Endothelial cell of umbilical vein (primary cell): ENCODE data around the gene PAPOLA. TPM values are rescaled to one million over a fixed set of nuclear protein-coding genes. Genes with fewer than 3 reads are reported as not detected.

Experiments used
- BruUV-seq: library from RNA; stranded (reverse); fragments of 400-500 nt; replicated peaks from 2 replicates; lab custom pipeline; 2021; lab: Mats Ljungman, UMichigan
- CTCF ChIA-PET: fragments of 300-600, 350-600 bp; sonication (Branson Sonifier 250); formaldehyde crosslinking; loops from one replicate; lab custom pipeline; 2021; ENCODE audit warnings: antibody characterized with exemption, inconsistent platforms; lab: Charles Lee
- POLR2A ChIA-PET: fragments of 300-600, 350-600 bp; sonication (Branson Sonifier 250); formaldehyde crosslinking; loops from one replicate; lab custom pipeline; 2021; ENCODE audit warnings: antibody characterized with exemption, inconsistent platforms; lab: Charles Lee
- DNase-seq: peaks from one replicate; pipeline ENCODE4 v3.0.0-alpha.2; 2011; ENCODE audit warnings: low read depth, low spot score
- FAIRE-seq: peaks from 2 replicates; lab custom pipeline; 2011; peaks lifted over from hg19 to GRCh38; lab: Jason Lieb, UNC
- H2AFZ ChIP-seq: 2 replicates; pipeline ENCODE4 v1.6.0; 2012; ENCODE audit warnings: low read depth, low read length, control low read depth, inconsistent platforms
- H3K27ac ChIP-seq: 2 replicates; pipeline ENCODE4 v1.5.1; 2011; ENCODE audit warnings: low read depth, mild to moderate bottlenecking, control low read depth, low read length, moderate library complexity; ENCODE audit not compliant: insufficient read depth
- H3K27me3 ChIP-seq, 2 experiments: 2 replicates each; pipeline versions ENCODE4 v1.6.0 to v1.6.1; 2011; ENCODE audit warnings: low read length in 2 of 2, mixed read lengths in 1 of 2; ENCODE audit not compliant: control insufficient read depth in 2 of 2, insufficient read depth in 2 of 2
- H3K36me3 ChIP-seq, 2 experiments: 2 replicates in 1 of 2; 3 replicates in 1 of 2; pipeline ENCODE4 v1.5.1; 2011; ENCODE audit warnings: low read length in 2 of 2, mild to moderate bottlenecking in 1 of 2, moderate library complexity in 1 of 2; ENCODE audit not compliant: control insufficient read depth in 2 of 2, insufficient read depth in 2 of 2; ENCODE audit errors: extremely low read depth in 1 of 2
- H3K4me1 ChIP-seq: 3 replicates; pipeline ENCODE4 v1.5.1; 2011; ENCODE audit warnings: mild to moderate bottlenecking, low read length; ENCODE audit not compliant: control insufficient read depth, insufficient read depth; ENCODE audit errors: extremely low read depth
- H3K4me2 ChIP-seq: 2 replicates; pipeline ENCODE4 v1.6.1; 2011; ENCODE audit warnings: low read length, control low read depth, mixed read lengths; ENCODE audit not compliant: insufficient read depth
- H3K4me3 ChIP-seq, 3 experiments: fragments of 200-600 bp in 1 of 3; sonication (generic), shearing (Covaris generic) in 1 of 3; replicated peaks in 1 of 3; 2 replicates each; pipeline ENCODE4 v1.5.1; 2011 to 2016; ENCODE audit warnings: control low read depth in 3 of 3, low read length in 3 of 3, mild to moderate bottlenecking in 2 of 3, inconsistent platforms in 1 of 3, low read depth in 1 of 3, moderate library complexity in 1 of 3; ENCODE audit not compliant: insufficient read depth in 1 of 3
- H3K79me2 ChIP-seq: 2 replicates; pipeline ENCODE4 v1.6.0; 2012; ENCODE audit warnings: low read length, inconsistent platforms; ENCODE audit not compliant: control insufficient read depth, insufficient read depth
- H3K9ac ChIP-seq: replicated peaks from 2 replicates; pipeline ENCODE3; 2011; ENCODE audit warnings: low read length, control low read depth; ENCODE audit not compliant: insufficient read depth; ENCODE audit errors: extremely low read depth
- H3K9me1 ChIP-seq: replicated peaks from 3 replicates; pipeline ENCODE4 v1.6.0; 2011; ENCODE audit warnings: mild to moderate bottlenecking, low read length; ENCODE audit not compliant: control insufficient read depth, insufficient read depth; ENCODE audit errors: extremely low read depth
- H3K9me3 ChIP-seq: replicated peaks from 2 replicates; pipeline ENCODE4 v1.5.1; 2012; ENCODE audit warnings: low read length, inconsistent platforms; ENCODE audit not compliant: control insufficient read depth, insufficient read depth
- H4K20me1 ChIP-seq: replicated peaks from 2 replicates; pipeline ENCODE3; 2011; ENCODE audit warnings: mild to moderate bottlenecking, low read length; ENCODE audit not compliant: control insufficient read depth, insufficient read depth; ENCODE audit errors: extremely low read depth
- CTCF ChIP-seq, 2 donors: IDR thresholded peaks; 1 replicate in 1 of 2; 2 replicates in 1 of 2; pipeline ENCODE4 v1.5.1; 2011; ENCODE audit warnings: low read length in 2 of 2, mild to moderate bottlenecking in 2 of 2, moderate library complexity in 2 of 2, control low read depth in 1 of 2, inconsistent platforms in 1 of 2, low read depth in 1 of 2; ENCODE audit not compliant: insufficient read depth in 1 of 2; ENCODE audit errors: extremely low read depth in 1 of 2
- EZH2 ChIP-seq: IDR thresholded peaks from 2 replicates; pipeline ENCODE4 v1.6.1; 2012; ENCODE audit warnings: borderline replicate concordance, low read depth, mild to moderate bottlenecking, moderate library complexity, low read length, inconsistent platforms; ENCODE audit not compliant: severe bottlenecking
- FOS ChIP-seq: IDR thresholded peaks from 2 replicates; pipeline ENCODE4 v1.6.1; 2011; ENCODE audit warnings: mild to moderate bottlenecking, low read length, moderate library complexity, borderline replicate concordance; ENCODE audit not compliant: insufficient read depth
- GATA2 ChIP-seq: IDR thresholded peaks from 2 replicates; pipeline ENCODE4 v1.7.0; 2011; ENCODE audit warnings: low read depth, mild to moderate bottlenecking, moderate library complexity, mixed read lengths, low read length; ENCODE audit not compliant: insufficient read length, insufficient read depth
- JUN ChIP-seq: IDR thresholded peaks from 2 replicates; pipeline ENCODE4 v1.6.1; 2011; ENCODE audit warnings: borderline replicate concordance, low read depth; ENCODE audit not compliant: insufficient read length, insufficient read depth
- MAX ChIP-seq: IDR thresholded peaks from 2 replicates; pipeline ENCODE4 v1.6.1; 2011; ENCODE audit not compliant: insufficient read depth, insufficient read length
- MYC ChIP-seq: IDR thresholded peaks from one replicate; pipeline ENCODE4 v1.6.1; 2011; ENCODE audit warnings: mild to moderate bottlenecking, low read depth, low read length
- POLR2A ChIP-seq: IDR thresholded peaks from 2 replicates; pipeline ENCODE4 v1.6.1; 2012; ENCODE audit warnings: low read depth, mild to moderate bottlenecking, control low read depth, low read length
- dilution Hi-C: fragments of 300-500 bp; cut with MboI; formaldehyde crosslinking; loops from one replicate; pipeline ENCODE4 v1.15.0; 2019; ENCODE audit warnings: low sequenced_read_pairs; ENCODE audit not compliant: extremely low pct_ligation_motif_present
- intact Hi-C: fragments of 100-400 bp; cut with micrococcal nuclease; formaldehyde crosslinking; loops from one replicate; pipeline ENCODE4 v1.10.0; 2022
- polyA plus RNA-seq, 4 experiments: library from polyadenylated mRNA; depleted of rRNA in 3 of 4; stranded (reverse) in 3 of 4; unstranded in 1 of 4; fragments of >200 nt; gene quantifications; 2 replicates each; pipeline versions ENCODE4 v1.2.1 to v1.2.3, GENCODE V29; 2011 to 2012; ENCODE audit warnings: missing spikeins in 1 of 4
- total RNA-seq: library from RNA; stranded (reverse); gene quantifications from 2 replicates; pipeline ENCODE4 v1.2.3, GENCODE V29; 2021

The PAPOLA gene
- total and polyA plus RNA-seq, 2 donors (not counting 3 experiments of a cell fraction or from before 2014, with no cell fraction given): 75.4 to 184 TPM

GRCh38 chr14:96497586-96497985, 4.6 kb upstream of the PAPOLA start:
- no peaks in the 10 kb centered on the region for H4K20me1 ChIP-seq
- no peaks in the 10 kb centered on the region for H3K9me1 ChIP-seq
- ChIA-PET POLR2A (no interaction called here), CTCF (no interaction called here)
- H3K9ac ChIP-seq: no peak overlapping the region
- peaks cover 8% of the 10 kb centered on the region for H3K4me1 ChIP-seq
- dilution Hi-C loops: no loop called here
- H3K79me2 ChIP-seq: peaks cover 3% of the 10 kb centered on the region
- DNase-seq: no peak
- no peak for TF ChIP-seq MYC
- TF ChIP-seq MAX: no peak
- no peak for TF ChIP-seq POLR2A
- TF ChIP-seq EZH2: no peak
- no peak for TF ChIP-seq FOS
- TF ChIP-seq GATA2: no peak
- no peak for TF ChIP-seq CTCF (IDR thresholded peaks at IDR 0.05; ENCODE audit: extremely low read depth in 1 of 2, insufficient read depth in 1 of 2, low read depth in 1 of 2, low read length in 2 of 2)
- no peak for TF ChIP-seq JUN
- no peak overlapping the region for H2AFZ ChIP-seq
- peaks cover 0 to 3% of the 10 kb centered on the region in 2 experiments for H3K27me3 ChIP-seq
- no TSS peak for BruUV-seq
- no peaks in the 10 kb centered on the region for H3K9me3 ChIP-seq
- FAIRE-seq: no peak
- H3K4me2 ChIP-seq: no peak overlapping the region
- no peaks in the 10 kb centered on the region for H3K36me3 ChIP-seq
- no peak overlapping the region for H3K4me3 ChIP-seq
- H3K27ac ChIP-seq: no peak overlapping the region
- intact Hi-C loops: no loop called here
